A673 (cell line): Measurements from ENCODE around the gene SNRPB2. TPM values are rescaled to one million over a fixed set of nuclear protein-coding genes. Genes with fewer than 3 reads are reported as not detected.

ENCODE experiments used
- BruUV-seq: library from RNA; stranded (reverse); fragments of 400-500 nt; replicated peaks from 2 replicates; lab custom pipeline; 2021; lab: Mats Ljungman, UMichigan
- CTCF ChIA-PET: fragments of 300-600 bp; sonication (Branson Sonifier 250); formaldehyde crosslinking; loops from one replicate; lab custom pipeline; 2022; ENCODE audit warnings: antibody characterized with exemption; lab: Charles Lee
- POLR2A ChIA-PET: fragments of 300-600 bp; sonication (Branson Sonifier 250); formaldehyde crosslinking; loops from one replicate; lab custom pipeline; 2022; ENCODE audit warnings: antibody characterized with exemption; ENCODE audit not compliant: low non-redundant PET; lab: Charles Lee
- DNase-seq: peaks from one replicate; pipeline ENCODE4 v3.0.0-alpha.2; 2015; ENCODE audit warnings: low spot score
- H3K27ac ChIP-seq: fragments of 200-600 bp; sonication (generic); 2 replicates; pipeline ENCODE4 v1.5.1; 2016; ENCODE audit warnings: mixed run types, low read depth, mild to moderate bottlenecking, mixed read lengths, antibody characterized with exemption, low read length; ENCODE audit not compliant: poor library complexity, severe bottlenecking
- H3K27me3 ChIP-seq: fragments of 200-600 bp; sonication (generic); replicated peaks from 2 replicates; pipeline ENCODE4 v1.6.1; 2017; ENCODE audit warnings: mixed run types, low read depth, mild to moderate bottlenecking, mixed read lengths, antibody characterized with exemption, low read length; ENCODE audit not compliant: insufficient read depth, poor library complexity
- H3K36me3 ChIP-seq: fragments of 200-600 bp; sonication (generic); 2 replicates; pipeline ENCODE4 v1.6.1; 2016; ENCODE audit warnings: mixed run types, mild to moderate bottlenecking, mixed read lengths, antibody characterized with exemption, low read length; ENCODE audit not compliant: insufficient read depth, poor library complexity, severe bottlenecking
- H3K4me1 ChIP-seq: fragments of 200-600 bp; sonication (generic); 2 replicates; pipeline ENCODE4 v1.6.1; 2017; ENCODE audit warnings: mixed run types, mild to moderate bottlenecking, mixed read lengths, antibody characterized with exemption, low read length; ENCODE audit not compliant: insufficient read depth, poor library complexity, severe bottlenecking
- H3K4me3 ChIP-seq: fragments of 200-600 bp; sonication (generic); 2 replicates; pipeline ENCODE4 v1.5.1; 2016; ENCODE audit warnings: low read depth, mixed run types, mild to moderate bottlenecking, mixed read lengths, low read length; ENCODE audit not compliant: poor library complexity, severe bottlenecking
- H3K9me3 ChIP-seq: fragments of 200-600 bp; sonication (generic); 2 replicates; pipeline ENCODE4 v1.6.1; 2016; ENCODE audit warnings: mixed run types, low read depth, mild to moderate bottlenecking, mixed read lengths, antibody characterized with exemption, low read length; ENCODE audit not compliant: poor library complexity, severe bottlenecking
- CTCF ChIP-seq: fragments of 300-800, 200-600 bp; sonication (generic); conservative IDR thresholded peaks from 2 replicates; pipeline ENCODE4 v1.5.1; 2017; ENCODE audit warnings: low read depth, mild to moderate bottlenecking, antibody characterized with exemption, low read length, moderate library complexity, mixed read lengths
- EZH2 ChIP-seq: fragments of 200-600 bp; sonication (generic); IDR thresholded peaks from 2 replicates; pipeline ENCODE4 v1.6.1; 2017; ENCODE audit warnings: borderline replicate concordance, low read depth, mild to moderate bottlenecking, mixed read lengths, antibody characterized with exemption, low read length; ENCODE audit not compliant: poor library complexity, severe bottlenecking
- intact Hi-C: fragments of 100-400 bp; cut with micrococcal nuclease; formaldehyde crosslinking; loops from one replicate; pipeline ENCODE4 v1.10.0; 2022; ENCODE audit not compliant: unreplicated experiment
- total RNA-seq: library from RNA; stranded (reverse); gene quantifications from 2 replicates; pipeline ENCODE4 v1.2.3, GENCODE V29; 2021

Gene SNRPB2
- total RNA-seq, 1 experiment from 2014 or later = 103 TPM

GRCh38 chr20:16691381-16691780 is 38.4 kb upstream of the SNRPB2 start:
- Histone ChIP-seq H3K36me3 (no peaks in the 10 kb centered on the region), H3K4me3 (no peak overlapping the region), H3K4me1 (no peaks in the 10 kb centered on the region), H3K27me3 (no peaks in the 10 kb centered on the region), H3K27ac (no peak overlapping the region), H3K9me3 (no peaks in the 10 kb centered on the region)
- TF ChIP-seq EZH2 (no peak), CTCF (no peak)
- ChIA-PET POLR2A (no interaction called here), CTCF (no interaction called here)
- BruUV-seq = no TSS peak
- no peak for DNase-seq
- intact Hi-C loops = no loop called here

- Histone ChIP-seq H3K27me3 (peaks cover 4% of the 10 kb centered on the region), H3K9me3 (no peaks in the 10 kb centered on the region), H3K36me3 (no peaks in the 10 kb centered on the region), H3K4me3 (no peak overlapping the region), H3K4me1 (no peaks in the 10 kb centered on the region), H3K27ac (no peak overlapping the region)
- TF ChIP-seq EZH2 (no peak), CTCF (no peak)
- ChIA-PET CTCF (no interaction called here), POLR2A (no interaction called here)
- BruUV-seq = no TSS peak
- DNase-seq = no peak
- intact Hi-C loops = no loop called here
Observed at GRCh38 chr20:16692009-16692408, 37.8 kb upstream of the SNRPB2 start.

- no peaks in the 10 kb centered on the region for H3K9me3 ChIP-seq
- H3K4me3 ChIP-seq = no peak overlapping the region
- H3K4me1 ChIP-seq = no peaks in the 10 kb centered on the region
- H3K27me3 ChIP-seq = peaks cover 4% of the 10 kb centered on the region
- H3K27ac ChIP-seq = no peak overlapping the region
- intact Hi-C loops = no loop called here
- POLR2A ChIA-PET = no interaction called here
- no TSS peak for BruUV-seq
- no peak for DNase-seq
- H3K36me3 ChIP-seq = no peaks in the 10 kb centered on the region
- CTCF ChIA-PET = no interaction called here
- TF ChIP-seq EZH2 (no peak), CTCF (no peak)
Observed at GRCh38 chr20:16692442-16692841, 37.4 kb upstream of the SNRPB2 start.
